HG02763 (cell line): Measurements from ENCODE around the gene SPTBN2.
"Not testable (repeated sequence)": the region's sequence is repeated elsewhere in the genome, so short reads cannot be mapped to it uniquely, and the experiment has no call there.

ENCODE experiments used
- ATAC-seq: cut with Tn5 transposase; IDR thresholded peaks from one replicate; pipeline ENCODE4 v1.9.1; 2021; ENCODE audit warnings: mild to moderate bottlenecking, moderate library complexity; ENCODE audit not compliant: unreplicated experiment

The SPTBN2 gene

DNA sequence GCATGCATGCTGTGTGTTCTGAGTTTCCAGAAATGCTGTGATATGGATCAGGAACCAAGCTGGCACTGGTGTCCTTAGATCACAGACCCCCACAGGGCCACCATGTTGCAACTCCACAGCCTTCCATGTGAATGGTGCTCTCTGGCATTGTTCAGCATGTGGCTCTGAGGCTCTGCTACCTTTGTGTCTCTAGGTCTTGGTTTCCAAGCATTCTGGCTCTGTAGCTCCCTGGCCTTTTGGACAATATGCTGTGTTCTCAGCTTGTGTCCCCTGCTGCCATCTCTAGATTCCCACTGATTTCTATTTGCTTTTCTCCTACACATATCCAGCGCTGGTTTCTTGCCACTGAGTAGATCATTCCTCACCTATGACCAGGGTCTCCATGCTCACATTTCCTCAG, 3.9 kb downstream of the SPTBN2 start:
- ATAC-seq: no peak

DNA sequence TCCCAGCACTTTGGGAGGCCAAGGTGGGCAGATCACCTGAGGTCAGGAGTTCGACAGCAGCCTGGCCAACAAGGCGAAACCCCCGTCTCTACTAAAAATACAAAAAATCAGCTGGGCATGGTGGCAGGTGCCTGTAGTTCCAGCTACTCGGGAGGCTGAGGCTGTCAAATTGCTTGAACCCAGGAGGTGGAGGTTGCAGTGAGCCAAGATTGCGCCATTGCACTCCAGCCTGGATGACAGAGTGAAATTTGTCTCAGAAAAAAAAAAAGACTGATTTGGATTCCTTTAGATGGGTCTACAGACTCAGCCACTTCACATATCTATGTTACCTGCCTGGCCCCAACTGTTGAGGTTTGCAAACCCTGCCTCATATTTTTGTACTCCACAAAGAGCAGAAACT, 4.8 kb downstream of the SPTBN2 start:
- ATAC-seq: not testable (repeated sequence)

DNA sequence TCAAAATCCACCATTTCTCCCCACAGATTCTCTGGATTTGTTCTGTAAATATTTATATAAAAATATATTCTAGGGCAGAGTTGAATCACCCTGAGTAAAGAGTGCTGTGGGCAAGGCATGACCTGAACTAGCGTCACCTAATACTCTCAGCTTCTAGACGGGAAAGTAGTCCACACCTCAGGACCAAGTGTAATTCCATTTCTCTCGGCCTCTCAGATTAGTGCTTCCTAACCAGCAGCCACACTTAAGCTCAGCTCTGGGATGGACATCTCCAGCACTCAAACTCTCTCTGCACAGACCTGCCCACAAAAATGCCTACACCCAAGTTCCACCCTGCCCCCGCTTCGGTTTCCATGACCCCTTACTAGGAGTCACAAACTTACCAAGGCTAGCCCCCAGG, 5.3 kb downstream of the SPTBN2 start:
- no peak for ATAC-seq

DNA sequence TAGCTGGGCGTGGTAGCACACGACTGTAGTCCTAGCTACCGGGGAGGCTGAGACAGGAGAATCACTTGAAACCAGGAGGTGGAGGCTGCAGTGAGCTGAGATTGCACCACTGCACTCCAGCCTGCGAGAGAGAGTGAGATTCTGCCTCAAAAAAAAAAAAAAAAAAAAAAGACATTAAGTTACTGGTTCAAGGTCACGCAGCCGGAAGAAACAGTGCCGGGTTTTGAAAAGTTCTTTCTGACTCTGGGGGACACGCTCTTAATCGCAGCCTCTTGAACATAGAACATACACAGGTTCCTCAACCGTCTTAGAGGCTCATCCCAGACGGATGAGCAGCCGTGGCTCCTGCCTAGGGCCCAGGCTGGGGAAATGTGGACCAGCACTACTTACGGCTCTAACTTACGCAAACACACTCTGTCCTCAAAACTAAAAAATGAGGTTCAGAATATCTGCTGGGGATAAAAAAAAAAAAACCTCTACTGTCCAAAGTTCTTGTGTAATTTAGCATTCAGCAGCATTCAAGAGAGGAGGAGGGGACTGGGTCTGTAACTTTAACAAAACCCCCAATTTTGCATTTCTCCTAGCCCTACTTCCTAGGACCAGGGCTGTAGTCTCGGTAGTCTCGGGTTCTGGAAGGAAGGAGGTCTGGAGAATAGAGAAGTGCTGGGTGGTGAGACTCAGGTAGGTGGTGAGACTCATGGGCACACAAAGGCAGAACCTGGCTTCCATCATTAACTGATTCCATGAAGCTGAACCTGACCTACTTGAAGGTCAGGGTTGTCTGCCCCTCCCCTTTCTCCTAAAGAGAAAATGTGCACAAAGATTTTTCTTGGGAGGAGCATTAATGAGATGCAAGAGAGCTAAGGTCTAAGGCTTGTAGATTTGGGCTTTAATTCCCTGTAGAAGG, 6.0 kb downstream of the SPTBN2 start:
- no peak for ATAC-seq

DNA sequence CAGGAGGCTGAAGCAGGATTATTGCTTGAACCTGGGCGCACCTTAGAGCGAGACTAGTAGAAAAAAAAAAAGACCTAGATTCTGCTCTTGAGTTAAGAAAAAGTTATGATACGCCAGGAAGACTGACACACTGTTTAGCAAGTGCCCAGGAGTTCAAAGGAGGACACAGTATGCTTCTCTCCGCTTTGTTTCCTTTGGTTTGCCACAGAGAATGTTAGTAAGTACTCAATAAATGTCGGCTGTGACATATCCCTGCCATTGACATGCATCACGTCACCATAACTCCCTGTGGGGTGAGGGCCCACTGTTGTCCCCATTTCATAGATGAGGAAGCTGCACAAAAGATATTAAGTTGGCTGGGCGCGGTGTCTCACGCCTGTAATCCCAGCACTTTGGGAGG, 7.1 kb downstream of the SPTBN2 start:
- no peak for ATAC-seq

DNA sequence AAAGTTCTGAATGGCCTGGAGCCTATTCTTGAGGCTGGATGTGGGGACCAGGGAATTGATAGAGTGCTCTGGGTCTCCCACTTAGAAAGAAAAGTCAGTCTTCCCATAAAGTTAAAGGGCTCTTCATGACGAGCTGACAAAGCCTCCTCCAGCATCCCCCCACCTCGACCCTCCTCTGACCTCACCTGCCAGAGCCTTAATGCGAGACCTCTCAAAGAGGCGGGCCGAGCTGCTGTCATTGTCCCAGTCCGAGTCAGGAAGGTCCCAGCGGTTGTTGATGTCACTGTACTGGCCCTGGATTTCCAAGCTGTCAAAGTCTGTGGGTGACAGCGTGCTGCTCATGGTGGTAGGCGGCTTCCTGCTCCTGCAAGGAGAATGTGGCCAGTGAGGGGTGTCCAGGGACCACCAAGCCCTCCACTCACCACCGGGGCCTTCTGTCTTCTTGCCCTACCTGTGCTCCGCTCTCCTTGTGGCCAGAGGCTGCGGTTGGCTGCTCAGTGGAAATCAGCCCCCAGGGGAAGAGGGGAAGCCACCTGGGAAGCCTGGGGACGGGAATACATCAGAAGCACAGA, 8.0 kb downstream of the SPTBN2 start:
- ATAC-seq: no peak

DNA sequence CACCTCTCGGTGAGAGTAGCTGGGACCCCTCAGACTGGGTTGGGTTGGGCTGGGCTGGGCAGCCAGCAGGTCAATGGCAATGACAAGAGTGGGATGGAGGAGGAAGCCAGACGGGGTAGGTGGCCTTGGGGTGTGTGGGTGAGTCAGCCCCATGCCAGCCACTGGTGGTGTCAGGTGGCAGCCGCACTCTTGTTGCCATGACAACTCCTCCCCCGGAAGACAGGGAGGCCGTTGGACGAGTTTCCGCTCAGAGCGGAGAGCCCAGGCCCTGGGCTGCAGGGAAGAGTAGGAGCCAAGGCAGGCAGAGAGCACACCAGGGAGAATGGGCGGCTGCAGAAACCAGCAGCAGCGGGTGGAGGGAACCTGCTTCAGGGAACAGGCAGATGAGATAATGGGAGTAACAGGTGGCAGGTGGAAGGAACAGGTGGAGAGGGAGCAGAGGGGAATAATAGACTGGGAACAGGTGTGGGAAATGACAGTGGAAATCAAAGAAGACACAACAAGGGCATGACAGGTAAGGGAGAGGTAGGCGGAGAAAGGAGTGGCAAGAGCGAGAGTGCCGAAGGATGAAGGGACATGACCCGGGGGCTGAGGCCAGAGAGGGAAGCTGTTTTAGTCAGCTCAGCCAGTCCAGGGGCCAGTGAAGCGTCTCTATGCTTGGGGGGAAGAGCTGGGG, 8.7 kb downstream of the SPTBN2 start:
- no peak for ATAC-seq

DNA sequence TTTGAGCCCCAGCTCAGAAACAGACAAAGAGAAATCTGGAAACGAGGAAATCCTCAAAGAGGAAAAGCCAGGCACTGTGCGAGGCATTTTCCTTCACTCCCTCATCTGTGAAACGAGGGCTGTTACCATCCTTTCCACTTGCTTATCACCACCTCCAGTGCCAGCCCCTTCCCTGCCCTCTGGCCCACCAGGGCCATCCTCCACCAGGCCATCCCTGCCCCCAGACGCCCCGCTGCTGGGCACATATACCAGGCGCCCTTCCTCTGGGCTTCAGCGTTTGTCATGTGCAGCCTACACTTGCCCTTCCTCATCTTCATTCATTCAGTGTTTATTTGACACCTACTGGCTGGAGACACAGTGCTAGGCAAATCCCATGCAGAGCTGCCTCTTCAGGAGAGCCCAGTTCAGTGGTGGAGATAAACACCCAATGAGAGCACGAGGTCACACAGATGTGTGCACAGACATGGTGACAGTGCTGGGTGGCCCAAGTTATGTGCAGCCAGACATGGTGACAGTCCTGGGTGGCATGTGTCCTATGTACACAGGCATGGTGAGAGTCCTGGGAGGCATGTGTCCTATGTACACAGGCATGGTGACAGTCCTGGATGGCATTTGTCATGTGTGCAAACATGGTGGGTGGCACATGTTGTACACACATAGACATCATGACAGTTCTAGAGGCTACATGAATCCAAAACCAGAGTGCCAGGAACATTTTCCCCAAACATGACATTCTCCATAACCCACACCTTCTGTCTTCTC, 9.7 kb downstream of the SPTBN2 start:
- ATAC-seq: no peak

DNA sequence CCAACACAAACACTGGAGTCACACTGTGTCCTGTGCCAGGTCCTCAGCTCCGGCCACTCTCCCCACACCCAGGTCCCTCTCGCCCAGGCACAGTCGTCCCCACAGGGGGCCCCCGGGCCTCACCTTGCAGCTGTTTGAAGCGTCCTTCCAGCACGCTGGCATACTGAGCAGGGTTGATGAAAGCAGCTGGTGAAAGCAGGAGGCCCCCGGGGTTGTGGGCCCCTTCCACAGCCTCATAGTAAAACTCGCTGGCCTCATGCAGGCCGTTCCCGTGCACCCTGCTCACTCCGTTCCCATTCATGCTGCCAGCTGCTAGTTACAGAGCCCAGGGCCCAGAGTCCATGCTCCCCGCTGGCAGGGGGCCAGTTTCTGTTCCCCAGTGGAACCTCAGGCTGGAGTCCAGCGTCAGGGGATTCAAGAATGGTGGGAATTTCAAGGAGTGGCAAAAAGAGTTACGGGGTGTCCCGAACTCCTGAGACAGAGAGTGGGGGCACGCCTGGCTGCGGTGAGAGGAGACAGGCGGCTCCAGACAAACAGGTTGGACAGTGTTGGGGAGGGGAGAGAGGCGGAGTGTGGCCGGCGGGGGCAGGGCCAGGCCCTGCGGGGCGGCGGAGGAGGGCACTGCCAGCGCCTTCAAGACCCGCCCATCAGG, 10.6 kb downstream of the SPTBN2 start:
- ATAC-seq: no peak

DNA sequence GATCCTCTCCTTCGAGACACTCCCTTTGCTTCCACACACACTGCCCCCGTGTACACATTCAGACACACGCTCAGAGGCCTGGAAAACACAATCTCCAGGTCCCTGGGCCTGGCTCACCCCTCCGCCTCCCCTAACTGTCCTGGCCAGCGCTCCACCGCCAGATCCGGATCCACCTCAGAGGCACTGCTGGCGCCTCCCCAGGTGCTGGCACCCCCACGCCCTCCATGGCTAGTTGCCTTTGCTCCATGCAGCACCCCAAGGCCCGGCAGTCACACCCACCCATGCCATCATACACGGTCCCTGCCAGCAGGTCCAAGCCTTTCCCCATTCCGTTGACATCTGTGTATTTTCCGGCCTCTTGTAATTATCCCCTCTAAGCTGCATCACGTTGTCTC, 11.1 kb downstream of the SPTBN2 start:
- ATAC-seq: no peak

DNA sequence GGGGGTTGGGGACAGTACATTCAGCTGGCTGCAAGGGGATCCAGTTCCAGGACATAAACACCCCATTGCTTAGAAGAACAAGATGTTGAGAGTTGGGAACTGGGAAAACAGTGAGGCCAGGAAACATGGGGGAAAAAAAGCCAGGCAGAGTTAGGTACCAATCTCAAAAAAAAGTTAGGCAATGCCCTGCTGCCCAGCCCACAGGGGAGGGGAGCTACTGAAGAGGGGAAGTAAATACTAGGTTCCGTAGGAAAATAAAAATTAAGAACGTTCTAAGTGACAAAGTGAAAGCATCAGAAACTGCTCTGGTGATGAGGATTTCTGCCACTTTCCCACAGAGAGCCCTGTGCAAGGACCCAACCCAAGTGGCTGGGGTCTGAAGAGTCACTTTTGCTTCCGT, 12.0 kb downstream of the SPTBN2 start:
- no peak for ATAC-seq

DNA sequence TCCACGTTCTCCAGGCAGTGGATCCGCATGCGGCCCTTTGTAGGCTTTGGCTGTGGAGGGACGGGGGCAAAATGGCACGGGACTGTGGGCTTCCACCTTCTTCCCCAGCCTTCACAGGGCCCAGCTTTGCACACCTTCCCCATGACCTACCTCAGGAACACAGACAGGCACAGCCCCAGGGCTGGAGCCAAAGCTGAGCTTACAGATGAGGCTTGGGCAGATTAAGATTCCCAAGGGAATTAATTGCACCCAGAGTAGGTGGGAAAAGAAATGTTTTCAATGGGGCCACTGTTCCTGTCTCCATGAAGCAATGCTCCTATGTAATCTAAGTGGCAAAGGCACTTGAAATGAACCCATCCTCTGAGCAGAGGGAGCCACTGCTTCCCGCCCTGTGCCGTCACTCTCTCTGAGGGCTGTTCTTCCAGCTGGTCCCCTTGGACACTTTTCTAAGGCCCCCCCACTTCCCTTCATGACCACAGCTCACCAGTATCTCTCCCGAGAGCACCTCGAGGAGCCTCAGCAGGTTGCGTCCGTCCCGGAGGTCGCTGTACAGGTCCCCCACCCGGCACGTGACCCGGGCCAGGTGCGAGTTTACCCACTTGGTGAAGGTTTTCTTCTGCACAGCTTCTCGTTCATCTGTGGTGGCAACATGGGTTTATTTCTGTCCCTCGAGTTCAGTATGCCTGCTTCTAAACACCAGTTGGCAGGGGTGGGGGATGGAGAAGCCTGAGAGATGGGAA, 13.5 kb downstream of the SPTBN2 start:
- ATAC-seq: no peak

DNA sequence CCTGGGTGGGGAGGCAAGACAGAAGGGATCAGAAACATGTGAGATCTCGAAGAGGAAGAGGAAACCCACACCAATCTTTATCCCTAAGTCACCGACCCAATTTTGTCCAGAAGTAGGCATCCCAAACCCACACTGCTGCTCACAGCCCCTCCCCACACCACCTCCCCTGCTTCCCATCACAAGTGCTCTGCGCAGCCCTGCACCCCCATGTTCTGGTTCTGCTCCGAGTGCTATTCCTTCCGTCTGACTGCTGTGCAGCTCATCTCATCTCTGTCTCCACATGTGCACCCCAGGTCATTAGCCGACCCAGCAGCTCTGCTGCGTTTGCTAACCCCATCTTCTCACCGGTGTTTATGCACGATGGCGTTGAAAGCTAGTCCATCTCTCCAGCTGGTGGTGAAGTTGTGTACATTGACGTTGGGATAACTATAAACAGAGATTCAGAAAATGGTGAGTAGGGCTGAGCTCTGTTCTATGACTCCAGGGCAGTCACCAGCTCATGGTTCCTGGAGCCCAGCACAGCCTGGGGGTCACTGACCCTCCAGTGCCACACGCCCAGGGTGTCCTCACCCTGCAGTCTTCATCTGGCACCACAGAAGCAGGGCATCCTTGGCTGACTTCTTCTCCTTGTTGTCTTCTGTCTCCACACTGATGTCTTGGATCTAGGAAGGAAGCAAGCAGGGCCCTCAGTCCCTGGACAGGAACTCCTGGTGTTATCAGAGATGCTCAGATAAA, 15.1 kb downstream of the SPTBN2 start:
- ATAC-seq: no peak

DNA sequence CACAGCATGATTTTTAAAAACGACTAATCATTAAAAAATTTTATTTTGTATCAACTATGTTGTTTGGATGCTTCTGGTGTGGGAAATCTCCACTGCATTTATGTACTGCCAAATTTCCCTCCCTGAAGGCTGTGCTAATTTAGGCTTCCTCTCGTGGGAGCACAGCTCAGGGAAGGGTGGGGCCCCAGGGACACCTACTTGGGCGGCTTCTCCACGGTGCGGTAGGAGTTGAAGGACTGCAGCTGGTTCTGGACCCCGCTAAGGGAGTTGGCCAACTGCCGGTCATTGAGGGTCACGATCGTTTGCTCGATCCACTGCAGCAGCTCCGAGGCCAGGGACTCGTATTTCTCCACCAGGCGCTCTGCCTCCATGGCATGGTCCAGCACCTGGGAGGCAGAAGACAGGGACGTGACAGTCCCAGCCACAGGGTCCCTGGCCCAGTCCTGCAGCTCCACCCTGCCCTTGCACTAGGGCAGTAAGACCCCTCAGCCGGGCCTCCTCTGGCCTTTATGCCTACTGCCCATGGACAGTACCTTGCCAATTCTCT, 18.6 kb downstream of the SPTBN2 start:
- no peak for ATAC-seq

DNA sequence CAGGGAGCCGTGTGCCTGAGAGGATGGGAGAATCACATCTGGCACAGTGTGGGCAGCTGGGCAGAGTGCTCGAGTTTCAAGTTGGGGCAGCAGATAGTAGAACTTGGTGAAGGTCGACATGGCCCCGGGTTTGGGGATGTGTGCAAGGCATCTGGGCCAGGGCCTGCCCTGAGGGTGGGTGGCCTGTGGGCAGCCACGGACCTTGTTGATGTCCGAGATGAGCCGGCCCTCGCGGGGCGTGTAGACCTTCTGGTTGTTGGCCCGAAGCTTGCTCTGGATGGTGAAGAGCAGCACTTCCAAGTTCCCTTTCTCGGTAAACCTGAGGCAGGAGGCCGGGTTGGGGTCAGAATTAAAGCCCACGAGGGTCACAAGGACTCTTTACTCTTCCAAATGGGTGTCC, 20.3 kb downstream of the SPTBN2 start:
- no peak for ATAC-seq

DNA sequence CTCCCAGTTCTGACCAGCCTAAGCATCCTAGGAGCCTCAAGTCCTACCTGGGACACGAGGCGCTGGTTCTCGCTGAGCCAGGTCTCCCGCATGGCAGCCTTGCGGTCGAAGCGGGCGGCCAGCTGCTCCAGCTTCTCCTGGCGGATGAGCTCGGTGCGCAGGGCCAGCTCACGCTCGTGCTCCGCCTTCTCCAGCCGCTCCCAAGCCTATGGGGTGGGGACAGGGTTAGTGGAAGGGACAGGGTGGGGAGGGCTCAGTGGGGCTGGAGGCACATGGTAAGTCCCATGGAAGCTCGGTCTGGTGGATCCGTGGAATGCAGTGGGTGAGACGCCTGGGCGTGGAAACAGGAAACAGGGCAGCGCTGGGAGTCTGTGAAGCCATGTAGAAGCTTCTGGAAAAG, 20.9 kb downstream of the SPTBN2 start:
- no peak for ATAC-seq

DNA sequence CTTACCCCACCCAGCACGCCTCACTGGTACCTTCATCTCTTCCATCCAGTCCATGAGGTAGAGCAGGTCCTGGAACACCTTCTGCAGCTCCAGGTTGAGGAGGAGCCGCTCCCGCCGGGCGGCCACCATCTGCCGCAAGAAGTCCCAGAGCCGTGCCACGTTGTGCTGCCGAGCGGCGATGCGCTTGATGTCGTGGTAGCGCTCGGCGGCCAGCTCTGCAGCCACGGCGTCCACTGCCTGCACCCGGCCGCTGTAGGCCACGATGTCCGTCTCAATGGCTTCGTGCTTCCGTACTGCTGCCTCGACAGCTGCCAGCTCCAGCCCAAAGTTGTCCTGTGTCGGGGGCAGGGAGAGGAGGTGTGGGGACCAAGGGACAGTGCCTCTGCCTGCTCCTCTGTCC, 21.5 kb downstream of the SPTBN2 start:
- ATAC-seq: no peak

DNA sequence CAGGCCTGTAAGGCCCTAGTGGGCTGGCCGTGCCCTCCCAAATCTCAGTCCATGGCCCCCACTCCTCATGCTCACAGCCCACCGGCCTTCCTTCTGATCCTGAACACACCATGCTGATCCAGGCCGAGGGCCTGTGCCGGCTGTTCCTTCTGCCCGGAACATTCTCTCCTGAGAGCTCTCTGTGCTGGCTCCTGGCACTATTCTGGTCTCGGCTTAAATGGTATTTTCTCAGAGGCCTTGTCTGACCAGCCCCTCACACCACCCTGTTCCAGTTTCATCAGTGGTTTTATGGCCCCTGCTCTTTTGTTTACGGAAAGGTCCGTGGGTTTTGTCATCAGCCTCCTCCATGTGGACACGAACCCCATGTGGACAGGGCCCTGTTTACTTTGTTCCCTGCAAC, 22.0 kb downstream of the SPTBN2 start:
- ATAC-seq: no peak
